Liver (tissue), 9 donors: ENCODE results near the gene ANKRD28. TPM values are rescaled to one million over a fixed set of nuclear protein-coding genes. Genes with fewer than 3 reads are reported as not detected.
"Not testable (repeated sequence)": the region's sequence is repeated elsewhere in the genome, so short reads cannot be mapped to it uniquely, and the experiment has no call there.

Source experiments
- DNase-seq: peaks from one replicate; pipeline ENCODE4 v3.0.0-alpha.2; 2017; ENCODE audit warnings: low spot score
- H3K27ac ChIP-seq, 2 donors: one replicate each; pipeline ENCODE4 v1.7.0; 2013; ENCODE audit warnings: inconsistent platforms in 2 of 2, low read length in 2 of 2, control low read depth in 1 of 2, low read depth in 1 of 2, mild to moderate bottlenecking in 1 of 2
- H3K27me3 ChIP-seq, 4 donors: one replicate each; pipeline versions ENCODE4 v1.6.1 to v1.7.0; 2013; ENCODE audit warnings: low read length in 3 of 4, inconsistent platforms in 1 of 4, mild to moderate bottlenecking in 1 of 4, moderate library complexity in 1 of 4; ENCODE audit not compliant: control insufficient read depth in 4 of 4, insufficient read depth in 4 of 4
- H3K36me3 ChIP-seq, 4 donors: one replicate each; pipeline versions ENCODE4 v1.6.1 to v1.7.0; 2013; ENCODE audit warnings: low read length in 3 of 4, mild to moderate bottlenecking in 3 of 4, low read depth in 1 of 4, moderate library complexity in 1 of 4; ENCODE audit not compliant: control insufficient read depth in 4 of 4, insufficient read depth in 3 of 4
- H3K4me1 ChIP-seq, 4 donors: one replicate each; pipeline versions ENCODE4 v1.6.1 to v1.7.0; 2013; ENCODE audit warnings: low read length in 3 of 4, mild to moderate bottlenecking in 3 of 4, moderate library complexity in 1 of 4; ENCODE audit not compliant: control insufficient read depth in 4 of 4, insufficient read depth in 4 of 4
- H3K4me3 ChIP-seq, 3 donors: one replicate each; pipeline versions ENCODE4 v1.6.1 to v1.7.0; 2013; ENCODE audit warnings: low read length in 3 of 3, control low read depth in 1 of 3, low read depth in 1 of 3, mild to moderate bottlenecking in 1 of 3
- H3K9ac ChIP-seq, 2 donors: one replicate each; pipeline ENCODE4 v1.7.0; 2013; ENCODE audit warnings: low read length in 2 of 2, mild to moderate bottlenecking in 2 of 2, moderate library complexity in 2 of 2, control low read depth in 1 of 2, low read depth in 1 of 2
- H3K9me3 ChIP-seq, 4 donors: one replicate each; pipeline versions ENCODE4 v1.6.1 to v1.7.0; 2013; ENCODE audit warnings: low read length in 3 of 4; ENCODE audit not compliant: control insufficient read depth in 4 of 4
- EGR1 ChIP-seq, 2 donors: IDR thresholded peaks; 2 replicates each; pipeline ENCODE4 v1.6.1; 2016 to 2018; ENCODE audit warnings: antibody characterized with exemption in 2 of 2, low read depth in 2 of 2
- FOXA1 ChIP-seq: IDR thresholded peaks from 2 replicates; pipeline ENCODE4 v1.6.1; 2016; ENCODE audit warnings: antibody characterized with exemption
- FOXA2 ChIP-seq: IDR thresholded peaks from 2 replicates; pipeline ENCODE4 v1.6.1; 2016; ENCODE audit warnings: antibody characterized with exemption
- GABPA ChIP-seq, 2 donors: IDR thresholded peaks in 1 of 2; conservative IDR thresholded peaks in 1 of 2; 2 replicates each; pipeline ENCODE4 v1.6.1; 2016; ENCODE audit warnings: antibody characterized with exemption in 2 of 2, mild to moderate bottlenecking in 1 of 2, moderate library complexity in 1 of 2
- HNF4A ChIP-seq, 2 donors: conservative IDR thresholded peaks; 2 replicates each; pipeline ENCODE4 v1.6.1; 2016; ENCODE audit warnings: antibody characterized with exemption in 2 of 2, mild to moderate bottlenecking in 2 of 2
- HNF4G ChIP-seq: IDR thresholded peaks from 2 replicates; pipeline ENCODE4 v1.6.1; 2016; ENCODE audit warnings: antibody characterized with exemption
- JUND ChIP-seq, 2 donors: IDR thresholded peaks; 2 replicates each; pipeline ENCODE4 v1.6.1; 2016; ENCODE audit warnings: antibody characterized with exemption in 2 of 2
- NR2F2 ChIP-seq: IDR thresholded peaks from 2 replicates; pipeline ENCODE4 v1.6.1; 2016; ENCODE audit warnings: antibody characterized with exemption
- RAD21 ChIP-seq, 2 donors: IDR thresholded peaks; 2 replicates each; pipeline ENCODE4 v1.6.1; 2016; ENCODE audit warnings: antibody characterized with exemption in 2 of 2, mild to moderate bottlenecking in 2 of 2
- RXRA ChIP-seq, 2 donors: IDR thresholded peaks; 2 replicates each; pipeline ENCODE4 v1.6.1; 2017 to 2018; ENCODE audit warnings: antibody characterized with exemption in 2 of 2, mild to moderate bottlenecking in 1 of 2
- SP1 ChIP-seq: IDR thresholded peaks from 2 replicates; pipeline ENCODE4 v1.6.1; 2018; ENCODE audit warnings: antibody characterized with exemption, mild to moderate bottlenecking
- TAF1 ChIP-seq: conservative IDR thresholded peaks from 2 replicates; pipeline ENCODE4 v1.6.1; 2016; ENCODE audit warnings: antibody characterized with exemption, mild to moderate bottlenecking
- YY1 ChIP-seq: IDR thresholded peaks from 2 replicates; pipeline ENCODE4 v1.6.1; 2016; ENCODE audit warnings: antibody characterized with exemption, mild to moderate bottlenecking
- WGBS: extraction: QIAGEN DNeasy Blood & Tissue Kit; methylation state at CpG from one replicate; pipeline ENCODE4 v1.1.7; 2013; 5-methylcytosine and 5-hydroxymethylcytosine counted together
- polyA plus RNA-seq, 2 donors: library from polyadenylated mRNA; stranded (reverse) in 1 of 2; unstranded in 1 of 2; fragments of 200-250 nt in 1 of 2; fragments of >200 nt in 1 of 2; fragmentation: Nextera tagmentation in 1 of 2; extraction: Ambion mirVana in 1 of 2; gene quantifications; one replicate each; pipeline versions ENCODE4 v1.2.1 to v1.2.3, GENCODE V29; 2013 to 2015
- total RNA-seq, 2 donors: library from RNA; depleted of rRNA; stranded (reverse); fragments of >200 nt; gene quantifications; one replicate each; pipeline ENCODE4 v1.2.3, GENCODE V29; 2014
- TF ChIP-seq, protein P1 (sequence below): IDR thresholded peaks from 2 replicates; pipeline ENCODE4 v1.6.1; 2016; ENCODE audit warnings: antibody characterized with exemption
- TF ChIP-seq, protein P2 (sequence below): IDR thresholded peaks from 2 replicates; pipeline ENCODE4 v1.6.1; 2016; ENCODE audit warnings: antibody characterized with exemption
- TF ChIP-seq, protein P3 (sequence below): fragments of 150-350 bp; IDR thresholded peaks from 2 replicates; pipeline ENCODE4 v1.5.1; 2017; ENCODE audit warnings: improper control_type of control experiment, low read depth, low read length; ENCODE audit not compliant: missing input control
- TF ChIP-seq, protein P4 (sequence below): IDR thresholded peaks from 2 replicates; pipeline ENCODE4 v1.6.1; 2016; ENCODE audit warnings: antibody characterized with exemption
- donor health status: healthy.
- donor health status: healthy.
- donor health status: healthy.
- donor health status: healthy.
- donor health status: healthy.

Gene ANKRD28
- total and polyA plus RNA-seq, 4 donors, result 9.2 to 39.1 (median 16.8) TPM

DNA sequence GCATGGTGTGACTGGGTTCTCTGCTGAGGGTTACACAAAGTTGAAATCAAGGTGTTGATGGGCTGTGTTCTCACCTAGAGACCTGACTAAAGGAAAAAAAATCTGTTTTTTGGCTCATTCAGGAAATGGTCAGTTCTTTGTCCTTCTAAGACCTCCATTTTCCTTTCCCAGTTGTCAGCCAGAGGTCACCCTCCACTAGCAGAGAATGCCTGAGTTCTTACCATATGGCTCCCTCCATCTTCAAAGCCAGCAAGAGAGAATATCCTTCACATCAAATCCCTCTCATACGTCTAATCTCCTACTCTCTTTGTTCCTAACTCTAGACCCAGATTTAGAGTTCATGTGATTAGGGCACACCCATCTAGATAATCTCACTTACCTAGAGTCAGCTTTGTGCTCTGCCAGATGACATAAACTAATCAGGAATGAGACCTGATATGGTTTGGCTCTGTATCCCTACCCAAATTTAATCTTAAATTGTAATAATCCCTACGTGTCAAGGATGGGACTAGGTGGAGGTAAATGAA lies 19.4 kb downstream of the ANKRD28 start (continued):
- TF ChIP-seq FOXA1 (no peak), EGR1 (IDR thresholded peaks at IDR 0.05; ENCODE audit: low read depth in 2 of 2) (no peak), TAF1 (no peak), FOXA2 (no peak), GABPA (IDR thresholded peaks at IDR 0.05 in 1 of 2, conservative IDR thresholded peaks at IDR 0.05 in 1 of 2) (no peak), HNF4G (no peak)

DNA sequence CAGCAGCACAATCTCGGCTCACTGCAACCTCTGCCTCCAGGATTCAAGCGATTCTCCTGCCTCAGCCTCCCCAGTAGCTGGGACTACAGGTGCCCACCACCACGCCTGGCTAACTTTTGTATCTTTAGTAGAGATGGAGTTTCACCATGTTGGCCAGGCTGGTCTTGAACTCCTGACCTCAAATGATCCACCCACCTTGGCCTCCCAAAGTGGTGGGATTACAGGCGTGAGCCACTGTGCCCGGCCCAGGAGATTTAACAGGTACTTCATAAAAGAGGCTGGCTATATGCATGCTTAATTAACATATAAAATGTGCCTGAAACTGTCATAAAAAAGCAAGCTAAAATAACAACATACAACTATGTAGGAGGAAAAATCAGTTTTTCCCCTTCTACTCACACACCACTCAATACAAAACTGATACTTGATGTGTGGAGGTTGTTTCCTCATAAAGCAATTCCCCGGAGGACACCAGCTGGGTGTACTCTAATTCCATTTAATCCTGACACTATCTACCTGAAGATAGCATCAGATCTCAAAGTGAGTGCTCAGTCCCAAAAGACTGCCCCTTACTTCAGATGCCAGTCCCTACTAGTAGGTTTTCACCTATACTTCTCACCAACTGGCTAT lies 22.7 kb downstream of the ANKRD28 start:
- not testable (repeated sequence) for H3K9ac ChIP-seq, H3K4me1 ChIP-seq, H3K36me3 ChIP-seq, DNase-seq, H3K9me3 ChIP-seq, H3K4me3 ChIP-seq, H3K27ac ChIP-seq, H3K27me3 ChIP-seq
- WGBS, result 96% methylated on average over 6 of the region's 6 CpGs

DNA sequence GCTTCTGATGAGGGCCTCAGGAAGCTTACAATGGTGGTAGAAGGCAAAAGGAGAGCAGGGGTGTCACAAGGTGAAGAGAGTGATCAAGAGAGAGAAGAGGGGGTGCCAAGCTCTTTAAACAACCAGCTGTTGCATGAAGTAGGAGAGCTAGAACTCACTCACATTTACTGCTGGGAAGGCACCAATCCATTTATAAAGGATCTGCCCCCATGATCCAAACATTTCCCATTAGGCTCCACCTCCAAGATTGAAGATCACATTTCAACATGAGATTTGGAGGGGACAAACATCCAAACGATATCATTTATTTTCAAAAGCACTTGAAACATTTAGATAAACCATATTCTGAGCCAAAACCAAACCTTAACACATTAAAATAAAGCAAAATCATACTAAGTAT lies 26.3 kb downstream of the ANKRD28 start:
- no peak overlapping the region for H3K4me3 ChIP-seq
- no peaks in the 10 kb centered on the region for H3K27me3 ChIP-seq
- no peak for DNase-seq
- no peak for TF ChIP-seq RXRA (IDR thresholded peaks at IDR 0.05)
- TF ChIP-seq TAF1, result no peak
- TF ChIP-seq SP1, result peak; percentile 37
- no peak for TF ChIP-seq FOXA2
- TF ChIP-seq, protein P1, sequence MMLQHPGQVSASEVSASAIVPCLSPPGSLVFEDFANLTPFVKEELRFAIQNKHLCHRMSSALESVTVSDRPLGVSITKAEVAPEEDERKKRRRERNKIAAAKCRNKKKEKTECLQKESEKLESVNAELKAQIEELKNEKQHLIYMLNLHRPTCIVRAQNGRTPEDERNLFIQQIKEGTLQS, result no peak
- TF ChIP-seq, protein P2, sequence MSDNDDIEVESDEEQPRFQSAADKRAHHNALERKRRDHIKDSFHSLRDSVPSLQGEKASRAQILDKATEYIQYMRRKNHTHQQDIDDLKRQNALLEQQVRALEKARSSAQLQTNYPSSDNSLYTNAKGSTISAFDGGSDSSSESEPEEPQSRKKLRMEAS, result peak; percentile 7
- TF ChIP-seq RAD21 (IDR thresholded peaks at IDR 0.05), result peak in 1 of 2 donors; percentile 18
- peak; percentile 28 for TF ChIP-seq HNF4G
- TF ChIP-seq GABPA (IDR thresholded peaks at IDR 0.05 in 1 of 2, conservative IDR thresholded peaks at IDR 0.05 in 1 of 2), result no peak
- TF ChIP-seq, protein P3, sequence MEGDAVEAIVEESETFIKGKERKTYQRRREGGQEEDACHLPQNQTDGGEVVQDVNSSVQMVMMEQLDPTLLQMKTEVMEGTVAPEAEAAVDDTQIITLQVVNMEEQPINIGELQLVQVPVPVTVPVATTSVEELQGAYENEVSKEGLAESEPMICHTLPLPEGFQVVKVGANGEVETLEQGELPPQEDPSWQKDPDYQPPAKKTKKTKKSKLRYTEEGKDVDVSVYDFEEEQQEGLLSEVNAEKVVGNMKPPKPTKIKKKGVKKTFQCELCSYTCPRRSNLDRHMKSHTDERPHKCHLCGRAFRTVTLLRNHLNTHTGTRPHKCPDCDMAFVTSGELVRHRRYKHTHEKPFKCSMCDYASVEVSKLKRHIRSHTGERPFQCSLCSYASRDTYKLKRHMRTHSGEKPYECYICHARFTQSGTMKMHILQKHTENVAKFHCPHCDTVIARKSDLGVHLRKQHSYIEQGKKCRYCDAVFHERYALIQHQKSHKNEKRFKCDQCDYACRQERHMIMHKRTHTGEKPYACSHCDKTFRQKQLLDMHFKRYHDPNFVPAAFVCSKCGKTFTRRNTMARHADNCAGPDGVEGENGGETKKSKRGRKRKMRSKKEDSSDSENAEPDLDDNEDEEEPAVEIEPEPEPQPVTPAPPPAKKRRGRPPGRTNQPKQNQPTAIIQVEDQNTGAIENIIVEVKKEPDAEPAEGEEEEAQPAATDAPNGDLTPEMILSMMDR, result no peak
- no peak for TF ChIP-seq FOXA1
- TF ChIP-seq HNF4A (conservative IDR thresholded peaks at IDR 0.05), result peak; percentile 54 to 61
- TF ChIP-seq, protein P4, sequence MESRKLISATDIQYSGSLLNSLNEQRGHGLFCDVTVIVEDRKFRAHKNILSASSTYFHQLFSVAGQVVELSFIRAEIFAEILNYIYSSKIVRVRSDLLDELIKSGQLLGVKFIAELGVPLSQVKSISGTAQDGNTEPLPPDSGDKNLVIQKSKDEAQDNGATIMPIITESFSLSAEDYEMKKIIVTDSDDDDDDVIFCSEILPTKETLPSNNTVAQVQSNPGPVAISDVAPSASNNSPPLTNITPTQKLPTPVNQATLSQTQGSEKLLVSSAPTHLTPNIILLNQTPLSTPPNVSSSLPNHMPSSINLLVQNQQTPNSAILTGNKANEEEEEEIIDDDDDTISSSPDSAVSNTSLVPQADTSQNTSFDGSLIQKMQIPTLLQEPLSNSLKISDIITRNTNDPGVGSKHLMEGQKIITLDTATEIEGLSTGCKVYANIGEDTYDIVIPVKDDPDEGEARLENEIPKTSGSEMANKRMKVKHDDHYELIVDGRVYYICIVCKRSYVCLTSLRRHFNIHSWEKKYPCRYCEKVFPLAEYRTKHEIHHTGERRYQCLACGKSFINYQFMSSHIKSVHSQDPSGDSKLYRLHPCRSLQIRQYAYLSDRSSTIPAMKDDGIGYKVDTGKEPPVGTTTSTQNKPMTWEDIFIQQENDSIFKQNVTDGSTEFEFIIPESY, result peak; percentile 30
- peak; percentile 31 for TF ChIP-seq YY1
- no peak for TF ChIP-seq NR2F2
- TF ChIP-seq JUND (IDR thresholded peaks at IDR 0.05), result no peak
- peak overlapping the region in 1 of 2 donors; percentile 37 for H3K27ac ChIP-seq
- no peak overlapping the region for H3K9ac ChIP-seq
- H3K9me3 ChIP-seq, result no peaks in the 10 kb centered on the region
- H3K36me3 ChIP-seq, result no peaks in the 10 kb centered on the region
- WGBS, result 29% methylated on average over 1 of the region's 1 CpG
- H3K4me1 ChIP-seq, result peaks cover 0 to 1% (median 0%) of the 10 kb centered on the region in 4 donors
